ENCODE measurements around the gene ACCS. TPM values are rescaled to one million over a fixed set of nuclear protein-coding genes. Genes with fewer than 3 reads are reported as not detected.

Gene ACCS
- total and polyA plus RNA-seq, 2 of the 4 experiments (the other 2 are of a cell fraction): 1.8 to 7.3 TPM

DNA sequence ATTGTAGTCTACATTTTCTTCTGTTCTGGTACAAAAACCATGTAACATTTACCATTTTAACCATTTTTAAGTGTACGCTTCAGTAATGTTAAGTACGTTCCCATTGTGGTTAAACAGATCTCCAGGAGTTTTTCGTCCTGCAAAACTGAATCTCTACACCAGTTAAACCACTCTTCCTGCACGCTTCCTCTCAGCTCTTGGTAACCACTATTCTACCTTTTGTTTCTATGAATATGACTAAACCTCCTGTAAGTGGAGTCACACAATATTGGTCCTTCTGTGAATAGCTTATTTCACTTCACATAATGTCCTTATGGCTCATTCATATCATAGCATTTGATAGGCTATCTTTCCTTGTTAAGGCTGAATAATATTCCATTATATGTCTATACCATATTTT is 22.3 kb downstream of the ACCS start:
- no TSS peak for BruUV-seq (replicated peaks)
- no peaks in the 10 kb centered on the region for H3K9me1 ChIP-seq (ENCODE audit: insufficient read depth, low read length)
- H4K5ac ChIP-seq (ENCODE audit: low read depth, low read length): no peak overlapping the region
- H4K20me1 ChIP-seq (ENCODE audit: insufficient read depth, low read length): no peaks in the 10 kb centered on the region
- no peaks in the 10 kb centered on the region for H3K4me1 ChIP-seq (ENCODE audit: control insufficient read depth, insufficient read depth, low read length)
- H3K14ac ChIP-seq (replicated peaks; ENCODE audit: low read depth, low read length): no peak overlapping the region
- no peak overlapping the region for H3K56ac ChIP-seq (ENCODE audit: extremely low read depth, insufficient read depth, low read length)
- H3K9ac ChIP-seq (ENCODE audit: low read depth, low read length): no peak overlapping the region
- DNase-seq (no peak), ATAC-seq (ENCODE audit: low read depth) (no peak)
- intact Hi-C loops (cut with micrococcal nuclease) (no loop called here), dilution Hi-C loops (cut with HindIII; ENCODE audit: low sequenced_read_pairs, unreplicated experiment) (no loop called here), in situ Hi-C loops (cut with MboI; ENCODE audit: low sequenced_read_pairs) (no loop called here)
- H2BK20ac ChIP-seq (ENCODE audit: low read depth, low read length): no peak overlapping the region
- TF ChIP-seq NFE2L2 (IDR thresholded peaks at IDR 0.05; ENCODE audit: low read depth, low read length) (no peak), RFX5 (IDR thresholded peaks at IDR 0.05; ENCODE audit: low read depth, low read length) (no peak)
- H3K9me3 ChIP-seq (ENCODE audit: control insufficient read depth, insufficient read depth, low read length): no peaks in the 10 kb centered on the region
- no peak overlapping the region for H3K4ac ChIP-seq (ENCODE audit: low read depth, low read length)
- H4K91ac ChIP-seq (ENCODE audit: insufficient read depth, low read depth, low read length): no peak overlapping the region
- H4K8ac ChIP-seq (ENCODE audit: low read depth in 2 of 2, low read length in 2 of 2): no peak overlapping the region
- no peaks in the 10 kb centered on the region for H3K79me1 ChIP-seq (ENCODE audit: low read depth in 1 of 2, low read length in 2 of 2)
- no peak overlapping the region for H2BK5ac ChIP-seq (ENCODE audit: low read depth, low read length, poor library complexity, severe bottlenecking)
- H2AFZ ChIP-seq (replicated peaks; ENCODE audit: low read length, poor library complexity): no peak overlapping the region
- 100% methylated on average over 1 of the region's 4 CpGs; no CpG with 5 or more reads in 1 of the 2 experiments for WGBS, 2 experiments (ENCODE audit: extremely low coverage in 2 of 2, insufficient read length in 1 of 2)
- no peak overlapping the region for H2AK9ac ChIP-seq (replicated peaks; ENCODE audit: low read depth, low read length, poor library complexity)
- peaks cover 2% of the 10 kb centered on the region; the same call in 1 of the 2 replicates for H3K27me3 ChIP-seq (ENCODE audit: control insufficient read depth, insufficient read depth, low read length)
- no peak overlapping the region for H3K27ac ChIP-seq (ENCODE audit: insufficient read depth, low read length)
- H2BK15ac ChIP-seq (ENCODE audit: low read depth, low read length): no peak overlapping the region
- H3K36me3 ChIP-seq (ENCODE audit: control insufficient read depth, insufficient read depth, low read length): no peaks in the 10 kb centered on the region
- ChIA-PET POLR2A (ENCODE audit: unreplicated experiment) (no interaction called here), CTCF (no interaction called here)
- H3K23ac ChIP-seq (ENCODE audit: low read depth, low read length): no peak overlapping the region
- H3K4me3 ChIP-seq (ENCODE audit: insufficient read depth, low read depth, low read length): no peak overlapping the region
- no peak overlapping the region for H3K18ac ChIP-seq (ENCODE audit: low read depth, low read length)
- no peak overlapping the region for H2BK120ac ChIP-seq (ENCODE audit: low read depth, low read length)
- no peak overlapping the region for H3K4me2 ChIP-seq (ENCODE audit: low read depth, low read length)
- no peak overlapping the region for H2AK5ac ChIP-seq (ENCODE audit: low read depth, low read length)

Data from IMR-90 (cell line).